Measurements from ENCODE around the gene CFAP74.

CFAP74 gene

DNA sequence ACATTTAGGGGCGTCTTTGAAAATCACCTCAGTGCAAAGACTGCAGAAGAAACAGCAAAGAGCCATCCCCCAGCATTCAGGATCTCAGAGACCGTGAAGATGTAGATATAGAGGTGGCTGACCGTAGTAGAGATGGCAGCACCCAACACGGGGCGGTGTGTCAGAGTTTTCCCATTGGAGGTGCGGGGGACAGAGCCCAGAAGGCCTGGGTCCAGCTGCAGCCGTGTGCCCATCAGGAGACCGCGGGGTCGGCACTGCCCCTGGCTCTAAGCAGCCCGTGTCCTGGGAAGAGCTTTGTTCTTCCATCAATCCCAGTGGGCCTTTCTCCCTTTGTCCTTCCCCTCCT, 16.7 kb upstream of the CFAP74 start:
- no peak for DNase-seq

DNA sequence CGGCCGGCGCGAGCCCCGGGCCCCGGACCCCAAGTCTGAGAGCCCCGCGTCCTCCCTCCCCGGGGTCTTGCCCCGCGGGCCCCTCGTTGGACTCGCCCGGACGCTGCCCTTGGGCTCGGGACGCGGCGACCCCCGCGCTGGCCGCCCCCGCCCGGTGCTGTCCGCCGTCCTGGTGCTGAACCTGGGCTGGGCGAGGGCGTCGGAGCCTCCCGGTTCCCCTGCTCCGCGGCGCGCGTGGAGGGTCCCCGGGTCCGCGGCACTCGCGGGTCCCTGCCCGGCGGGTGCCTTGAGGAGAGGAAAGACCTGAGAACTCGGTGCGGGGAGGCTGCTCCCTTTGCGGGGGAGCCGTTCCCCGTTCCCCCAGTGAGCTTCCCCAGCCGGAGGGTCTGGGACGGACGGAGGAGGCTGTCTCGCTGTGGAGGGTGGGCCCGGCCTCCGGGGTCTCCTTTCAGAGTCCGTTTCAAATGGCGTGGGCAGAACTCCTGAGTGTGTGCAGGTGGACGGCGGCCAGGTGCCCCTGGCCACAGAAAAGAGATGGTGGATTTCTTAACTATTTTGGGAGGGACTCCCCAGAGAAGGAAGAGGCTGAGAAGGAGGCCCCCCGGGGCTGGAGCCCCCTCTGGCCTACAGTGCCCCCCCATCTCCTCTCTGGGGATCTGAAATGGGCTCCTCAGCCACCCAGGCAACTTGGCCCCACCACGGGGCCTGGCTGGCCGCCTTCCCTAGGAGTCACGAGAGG, 16.2 kb upstream of the CFAP74 start:
- no peak for DNase-seq

DNA sequence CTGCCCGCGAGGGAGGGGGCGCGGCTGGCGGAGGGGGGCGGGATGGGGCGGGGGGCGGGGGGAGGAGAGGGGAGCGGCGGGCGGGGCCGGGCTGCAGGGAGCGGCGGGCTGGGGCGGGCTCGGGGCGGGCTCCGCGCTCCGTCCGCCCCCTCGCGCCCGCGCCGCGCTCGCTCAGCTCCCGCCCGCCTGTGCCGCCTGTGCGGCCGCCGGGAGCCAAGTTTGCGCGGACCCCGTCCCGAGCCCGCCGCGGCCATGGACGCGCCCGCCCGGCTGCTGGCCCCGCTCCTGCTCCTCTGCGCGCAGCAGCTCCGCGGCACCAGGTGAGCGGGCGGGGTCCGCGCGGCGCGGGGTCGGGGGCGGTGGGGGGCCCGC, 15.6 kb upstream of the CFAP74 start, which contains the start of gene GABRD:
GABRD (plus strand) TSS at position 174 of the 372 bp plus-strand sequence; CDS start at position 253, 79 bp downstream.
- DNase-seq, result no peak

DNA sequence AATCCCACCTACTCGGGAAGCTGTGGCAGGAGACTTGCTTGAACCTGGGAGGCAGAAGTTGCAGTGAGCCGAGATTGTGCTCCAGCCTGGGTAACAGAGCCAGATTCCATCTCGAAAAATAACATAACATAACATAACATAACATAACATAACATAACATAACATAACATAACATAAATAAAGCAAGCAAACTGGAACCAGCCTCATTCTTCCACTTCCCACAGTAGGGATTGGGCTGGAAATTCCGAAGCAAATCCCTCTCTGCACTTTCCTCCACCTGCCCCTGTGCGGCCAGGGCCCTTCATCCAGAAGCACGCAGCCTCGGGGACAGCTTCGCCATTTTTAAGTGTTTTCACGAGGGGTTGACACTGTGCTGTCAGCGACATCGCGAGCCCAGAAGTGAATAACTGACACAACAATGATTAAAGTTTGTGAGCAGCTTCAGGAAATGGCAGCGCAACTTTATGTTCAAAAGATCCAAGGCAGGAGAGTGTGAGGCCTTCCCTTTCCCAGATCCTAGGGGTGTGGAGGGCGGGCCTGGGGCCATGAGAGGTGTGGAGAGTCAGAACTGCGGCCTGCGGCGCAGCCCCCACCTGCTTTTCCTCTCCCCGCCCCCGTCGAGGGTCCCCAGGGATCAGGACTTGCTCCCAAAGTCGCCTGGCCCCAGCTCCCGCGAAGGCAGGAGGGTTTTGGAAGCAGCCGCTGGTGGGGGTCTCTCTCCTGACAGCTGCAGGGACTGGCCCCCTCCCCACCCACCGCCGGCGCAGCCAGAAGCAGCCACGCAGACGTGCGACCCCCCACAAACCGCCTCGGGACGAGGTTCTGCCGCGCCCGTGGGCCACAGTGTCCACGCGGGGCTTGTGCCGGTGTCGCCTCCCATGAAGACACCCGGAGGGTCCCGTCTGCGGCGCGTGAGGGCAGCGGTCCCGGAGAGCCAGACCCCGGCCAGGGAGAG, 14.9 kb upstream of the CFAP74 start:
- DNase-seq, result no peak

DNA sequence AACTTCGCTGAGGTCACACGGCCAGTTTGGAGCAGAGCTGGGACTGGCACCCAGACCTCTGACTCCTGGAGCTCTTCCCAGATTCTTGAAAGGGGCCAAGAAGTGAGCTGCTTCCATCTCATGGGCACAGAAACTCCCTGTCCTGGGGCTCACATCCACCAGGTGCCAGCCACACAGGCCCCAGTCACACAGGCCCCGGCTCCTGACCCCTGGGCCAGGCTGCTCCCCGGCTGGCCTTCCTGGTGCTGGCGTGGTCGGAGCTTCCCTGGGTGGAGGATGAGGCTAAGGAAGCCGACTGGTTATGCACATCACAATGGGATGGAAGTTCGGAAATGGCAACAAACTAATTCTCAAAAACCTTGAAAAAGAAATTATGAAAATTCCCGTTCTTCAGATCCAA, 12.5 kb upstream of the CFAP74 start:
- no peak for DNase-seq

DNA sequence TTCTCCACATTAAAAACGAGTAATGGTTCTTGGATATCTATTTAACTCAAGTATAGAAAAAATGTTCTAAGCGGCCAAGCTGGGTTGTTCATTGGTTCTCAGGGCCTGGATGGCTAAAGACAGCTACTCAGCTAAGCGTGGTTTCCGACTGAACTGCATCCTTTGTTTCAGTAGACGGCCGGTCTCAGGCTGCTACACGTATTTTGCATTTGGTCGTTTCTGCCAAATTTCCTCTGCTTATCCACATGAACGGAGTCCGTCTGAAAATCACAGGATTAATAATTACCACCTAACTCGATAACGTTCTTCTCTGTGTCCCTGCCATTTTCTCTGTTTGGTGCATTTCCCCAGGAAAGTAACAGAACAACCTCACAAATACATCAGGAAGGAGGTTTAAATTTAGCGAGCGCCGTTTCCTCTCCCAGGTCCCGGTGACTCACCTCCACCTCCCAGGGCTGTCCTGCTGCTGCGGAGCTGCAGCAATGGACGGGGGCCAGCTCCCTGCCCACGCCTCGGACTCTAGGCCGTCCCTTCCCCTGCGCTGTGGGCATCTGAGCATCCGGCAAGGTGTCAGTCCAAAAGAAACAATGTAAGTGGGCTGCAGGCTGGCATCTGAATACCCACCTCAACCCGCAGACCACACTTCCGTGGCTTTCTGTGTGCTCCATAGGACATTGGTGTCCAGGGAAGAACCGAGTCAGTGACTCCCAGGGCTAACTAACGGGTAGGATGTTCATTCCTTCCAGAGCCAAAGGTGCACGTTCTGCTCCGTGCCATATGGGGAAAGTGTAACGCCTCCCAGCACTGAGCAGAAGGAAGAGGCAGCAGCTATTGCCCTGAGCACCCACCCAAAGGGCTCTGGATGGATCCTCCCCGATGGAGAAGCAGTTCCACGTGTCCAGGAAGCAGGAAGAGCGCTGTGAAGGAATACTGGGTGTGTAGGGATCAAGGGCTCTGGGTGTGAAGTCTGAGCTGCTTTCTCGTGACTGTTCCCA, 11.5 kb upstream of the CFAP74 start:
- DNase-seq, result no peak

DNA sequence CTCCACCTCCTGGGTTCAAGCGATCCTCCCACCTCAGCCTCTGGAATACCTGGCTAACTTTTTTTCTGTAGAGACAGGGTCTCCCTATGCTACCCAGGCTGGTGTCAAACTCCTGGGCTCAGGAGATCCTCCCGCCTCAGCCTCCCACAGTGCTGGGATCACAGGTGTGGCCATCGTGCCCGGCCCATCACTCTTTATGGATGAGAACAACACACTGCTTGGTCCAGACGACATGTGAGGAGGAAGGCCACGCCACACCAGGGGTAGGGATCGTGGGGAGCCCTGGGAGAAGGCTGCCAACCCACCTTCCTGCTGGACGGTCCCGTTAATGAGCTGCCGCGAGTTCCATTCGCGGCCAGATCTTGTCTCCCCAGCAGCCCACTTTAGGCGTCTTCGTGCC, 10.6 kb upstream of the CFAP74 start:
- DNase-seq, result no peak

DNA sequence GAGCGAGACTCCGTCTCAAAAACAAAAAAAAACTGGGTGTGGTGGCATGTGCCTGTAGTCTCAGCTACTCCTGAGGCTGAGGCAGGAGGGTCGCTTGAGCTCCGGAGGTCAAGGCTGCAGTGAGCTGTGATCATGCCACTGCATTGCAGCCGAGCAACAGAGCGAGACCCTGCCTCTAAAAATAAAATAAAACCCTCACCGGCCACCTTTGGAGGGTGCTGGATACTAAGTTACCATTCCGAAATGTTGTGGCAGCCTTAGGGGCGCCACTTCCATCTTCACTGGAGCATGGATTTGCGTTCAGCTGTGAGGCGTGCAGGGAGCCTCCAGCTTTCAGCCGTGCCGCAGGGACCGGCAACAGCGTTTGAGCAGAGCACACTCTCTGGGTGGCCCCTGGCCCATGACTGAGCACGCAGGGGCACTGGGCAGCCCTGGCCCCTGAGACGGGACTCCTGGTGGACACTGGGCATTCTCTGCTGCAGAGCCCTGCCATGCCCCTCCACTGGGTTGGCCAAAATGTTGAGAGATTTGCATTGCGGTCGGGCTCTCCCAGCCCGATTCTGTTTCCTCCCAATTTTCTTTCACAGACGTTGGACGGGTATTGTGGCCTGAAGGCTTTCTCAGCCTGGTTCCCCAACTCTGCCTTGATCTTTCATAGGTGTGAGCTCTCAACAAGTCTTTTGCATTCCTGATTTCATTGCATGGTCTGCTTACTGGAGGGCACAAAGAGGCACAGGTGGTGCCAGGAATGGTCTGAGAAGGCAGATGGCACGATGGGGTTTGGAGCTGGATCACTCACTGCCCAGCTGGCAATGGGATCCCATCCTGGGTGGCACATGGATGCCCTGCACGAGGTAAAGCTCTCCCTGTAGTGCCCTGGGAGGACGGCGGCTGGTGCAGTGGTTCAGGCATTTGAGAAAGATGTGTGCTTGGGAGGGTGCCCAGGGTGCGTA, 5.8 kb upstream of the CFAP74 start:
- DNase-seq, result no peak

DNA sequence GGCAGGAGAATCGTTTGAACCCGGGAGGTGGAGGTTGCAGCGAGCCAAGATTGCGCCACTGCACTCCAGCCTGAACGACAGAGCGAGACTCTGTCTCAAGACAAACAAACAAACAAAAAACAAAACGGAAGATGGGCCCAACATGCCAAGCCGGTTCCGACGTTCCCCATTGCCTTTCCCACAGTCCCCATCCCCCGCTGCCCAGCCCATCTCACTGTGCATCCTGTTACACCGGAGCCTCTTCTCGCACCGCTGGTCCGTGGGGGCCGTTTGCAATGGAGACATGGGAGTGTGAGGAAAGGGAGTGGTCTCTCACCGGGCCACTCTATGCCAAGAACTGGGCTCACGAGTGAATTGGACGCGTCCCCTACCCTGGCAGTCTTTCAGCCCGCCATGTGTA, 1.3 kb upstream of the CFAP74 start:
- no peak for DNase-seq

DNA sequence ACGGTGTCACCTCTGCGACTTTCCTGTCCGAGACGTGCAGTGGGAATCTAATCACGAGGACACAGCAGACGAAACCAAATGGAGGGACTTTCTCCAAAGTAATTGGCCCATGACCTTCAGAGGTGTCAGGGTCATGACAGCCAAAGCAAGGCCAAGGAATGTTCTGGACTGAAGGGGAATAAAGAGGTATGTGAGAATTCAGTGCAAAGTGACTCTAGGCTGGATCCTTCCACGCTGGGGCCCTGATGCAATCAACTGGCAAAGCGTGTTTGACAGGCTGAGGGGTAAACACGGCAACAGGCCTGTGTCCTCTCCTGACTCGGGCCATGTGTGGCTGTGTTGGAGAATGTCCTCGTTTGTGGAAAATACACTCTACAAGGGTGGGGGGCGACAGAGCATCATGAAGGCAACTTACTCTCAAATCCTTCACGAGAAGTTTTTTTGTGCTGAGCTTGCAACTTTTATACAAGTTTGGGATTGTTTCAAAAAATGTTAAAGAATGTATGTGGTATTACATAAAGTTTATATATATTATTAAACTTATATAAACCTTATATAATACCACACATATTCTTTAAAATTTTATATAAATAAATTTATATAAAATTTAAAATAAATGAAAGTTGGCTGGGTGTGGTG, 1.7 kb downstream of the CFAP74 start:
- DNase-seq, result no peak

DNA sequence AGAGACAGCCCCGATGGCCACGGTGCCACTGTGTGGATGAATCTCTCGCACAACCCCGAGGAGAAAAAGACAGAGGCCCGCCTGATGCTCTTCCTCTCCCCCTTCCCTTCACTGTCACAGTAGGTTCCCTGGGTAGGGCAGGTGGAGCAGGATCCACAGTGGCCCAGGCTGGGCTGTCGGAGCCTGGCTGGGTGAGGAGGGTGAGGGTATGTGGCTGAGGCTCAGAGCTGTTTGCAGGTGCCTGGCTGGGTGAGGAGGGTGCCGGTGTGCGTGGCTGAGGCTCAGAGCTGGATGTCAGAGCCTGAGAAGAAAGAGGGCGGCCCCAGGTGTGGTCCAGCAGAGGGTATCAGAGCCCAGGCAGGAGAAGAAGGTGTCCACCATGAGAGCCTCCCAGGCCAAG, 2.7 kb downstream of the CFAP74 start:
- no peak for DNase-seq

DNA sequence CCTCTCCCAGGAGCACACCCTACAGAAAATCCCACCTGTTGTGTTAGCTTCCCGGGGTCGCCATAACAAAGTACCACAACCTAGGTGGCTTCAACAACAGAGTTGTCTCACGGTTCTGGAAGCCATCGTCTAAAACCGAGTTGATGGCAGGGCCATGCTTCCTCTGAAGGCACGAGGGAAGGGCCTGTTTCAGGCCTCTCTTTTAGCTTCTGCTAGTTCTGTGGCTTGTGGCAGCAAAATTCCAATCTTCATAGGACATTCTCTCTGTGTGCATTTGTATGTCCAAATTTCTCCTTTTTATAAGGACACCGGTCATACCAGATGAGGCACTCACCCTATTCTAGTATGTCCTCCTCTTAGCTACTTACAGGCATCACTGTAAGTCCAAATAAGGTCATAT, 3.2 kb downstream of the CFAP74 start:
- DNase-seq, result no peak

DNA sequence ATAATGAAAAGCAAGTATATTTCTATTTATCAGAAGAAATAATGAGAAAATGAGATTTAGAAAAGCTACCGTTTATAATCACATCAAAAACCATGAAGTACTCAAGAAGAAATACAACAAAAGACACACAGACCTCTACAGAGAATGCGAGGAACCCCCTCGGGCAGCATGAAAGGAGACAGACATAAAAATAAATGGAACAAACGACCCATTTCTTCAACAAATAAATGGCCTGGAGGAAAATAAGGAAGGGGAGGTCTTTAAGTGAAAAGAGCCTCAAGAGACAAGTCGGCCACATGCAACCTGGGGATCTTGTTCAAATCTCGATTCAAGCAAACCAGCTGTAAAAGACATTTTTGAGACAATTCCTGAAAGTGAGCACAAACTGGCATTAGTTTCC, 6.0 kb downstream of the CFAP74 start:
- DNase-seq, result no peak

DNA sequence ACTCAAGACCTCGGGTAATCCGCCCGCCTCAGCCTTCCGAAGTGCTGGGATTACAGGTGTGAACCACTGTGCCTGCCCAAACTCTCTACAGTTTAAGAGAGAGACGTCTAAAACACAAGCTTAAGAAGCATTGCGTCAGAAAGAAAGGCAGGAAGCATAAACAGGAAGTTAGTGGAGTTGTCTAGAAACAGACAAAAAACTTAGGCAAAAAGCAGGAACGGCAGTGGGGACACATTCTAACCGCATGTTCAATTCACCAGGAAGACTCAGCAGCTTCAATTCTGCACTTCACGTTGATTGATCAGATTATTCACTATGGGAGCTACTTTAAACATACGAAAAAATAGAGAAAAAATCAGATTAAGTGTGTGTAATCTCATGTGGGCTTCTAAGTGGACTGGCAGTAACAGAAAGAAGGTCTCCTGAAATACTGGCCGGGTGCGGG, 7.4 kb downstream of the CFAP74 start:
- no peak for DNase-seq

DNA sequence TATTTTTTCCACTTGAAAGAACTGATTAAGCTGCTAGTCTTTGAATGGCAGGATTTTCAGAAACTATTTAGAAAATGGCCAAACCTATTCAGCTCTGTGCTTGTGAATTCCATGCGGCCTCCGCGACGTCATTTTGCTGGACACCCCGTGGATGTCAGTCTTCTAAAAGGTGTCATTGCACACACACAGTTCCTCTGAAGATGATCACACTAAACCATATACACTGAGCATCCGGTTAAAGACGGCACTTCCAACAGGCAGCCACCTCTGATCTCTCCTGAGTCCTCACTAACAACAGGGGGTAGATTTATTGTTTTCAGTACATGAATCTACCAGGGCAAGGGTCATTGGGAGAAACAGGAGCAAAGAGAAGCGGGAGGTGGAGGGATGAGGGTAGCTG, 9.1 kb downstream of the CFAP74 start:
- DNase-seq, result no peak

DNA sequence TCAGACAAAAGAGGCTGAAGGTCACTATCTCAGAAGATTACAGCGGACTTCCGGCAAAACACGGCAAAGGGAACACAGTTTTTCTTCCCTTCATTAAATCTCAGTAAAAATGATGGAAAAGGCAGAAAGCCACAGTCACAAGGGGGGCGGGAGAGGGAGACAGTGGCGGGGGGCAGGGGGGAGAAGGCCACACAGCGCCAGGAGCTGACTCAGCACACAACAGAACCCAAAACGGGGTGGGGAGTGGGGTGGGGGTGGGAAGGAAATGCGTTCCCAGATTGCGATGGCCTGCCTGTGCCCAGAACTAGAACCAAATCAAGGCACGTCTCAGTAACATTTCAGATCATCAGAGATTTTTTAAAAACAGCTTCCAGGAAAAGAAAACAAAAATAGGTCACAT, 13.4 kb downstream of the CFAP74 start:
- DNase-seq, result peak; percentile 48

DNA sequence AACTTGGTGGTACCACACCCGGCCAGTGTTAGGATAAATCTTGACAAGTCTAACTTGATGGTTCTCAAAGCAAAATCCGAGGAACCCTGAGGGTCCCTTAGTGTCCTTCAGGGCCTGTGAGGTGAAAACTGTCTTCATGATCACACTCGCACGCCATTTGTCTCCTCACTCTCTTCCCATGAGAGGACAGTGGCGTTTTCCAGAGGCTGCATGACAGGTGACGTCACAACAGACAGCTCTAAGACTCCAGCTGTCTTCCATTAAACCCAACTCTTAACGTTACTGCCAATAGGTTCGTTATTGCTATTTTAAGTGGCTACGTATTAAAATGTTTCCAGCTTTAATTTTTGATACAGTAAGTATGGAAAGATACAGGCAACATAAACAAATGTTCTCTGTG, 13.8 kb downstream of the CFAP74 start:
- peak; percentile 48 for DNase-seq

DNA sequence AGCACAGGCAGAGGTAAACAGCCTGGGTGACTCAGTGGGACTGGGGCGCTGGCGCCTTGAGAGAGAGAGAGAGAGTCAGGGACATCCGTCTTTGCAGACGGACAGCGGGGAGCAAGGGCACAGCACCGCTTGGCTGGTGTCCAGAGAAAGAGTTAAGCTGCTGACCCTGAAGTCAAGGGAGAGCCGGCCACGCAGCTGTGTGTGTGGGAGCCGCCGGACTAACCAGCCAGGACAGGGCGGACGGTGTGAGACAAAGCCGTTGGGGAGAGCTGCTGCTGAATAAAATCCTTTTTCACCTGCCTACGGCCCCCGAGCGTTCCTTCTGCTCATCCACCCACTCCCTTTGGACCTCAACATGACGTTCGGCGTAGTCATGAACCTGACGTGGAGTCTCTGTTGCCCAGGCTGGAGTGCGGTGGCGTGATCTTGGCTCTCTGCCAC, 14.5 kb downstream of the CFAP74 start:
- DNase-seq, result no peak

DNA sequence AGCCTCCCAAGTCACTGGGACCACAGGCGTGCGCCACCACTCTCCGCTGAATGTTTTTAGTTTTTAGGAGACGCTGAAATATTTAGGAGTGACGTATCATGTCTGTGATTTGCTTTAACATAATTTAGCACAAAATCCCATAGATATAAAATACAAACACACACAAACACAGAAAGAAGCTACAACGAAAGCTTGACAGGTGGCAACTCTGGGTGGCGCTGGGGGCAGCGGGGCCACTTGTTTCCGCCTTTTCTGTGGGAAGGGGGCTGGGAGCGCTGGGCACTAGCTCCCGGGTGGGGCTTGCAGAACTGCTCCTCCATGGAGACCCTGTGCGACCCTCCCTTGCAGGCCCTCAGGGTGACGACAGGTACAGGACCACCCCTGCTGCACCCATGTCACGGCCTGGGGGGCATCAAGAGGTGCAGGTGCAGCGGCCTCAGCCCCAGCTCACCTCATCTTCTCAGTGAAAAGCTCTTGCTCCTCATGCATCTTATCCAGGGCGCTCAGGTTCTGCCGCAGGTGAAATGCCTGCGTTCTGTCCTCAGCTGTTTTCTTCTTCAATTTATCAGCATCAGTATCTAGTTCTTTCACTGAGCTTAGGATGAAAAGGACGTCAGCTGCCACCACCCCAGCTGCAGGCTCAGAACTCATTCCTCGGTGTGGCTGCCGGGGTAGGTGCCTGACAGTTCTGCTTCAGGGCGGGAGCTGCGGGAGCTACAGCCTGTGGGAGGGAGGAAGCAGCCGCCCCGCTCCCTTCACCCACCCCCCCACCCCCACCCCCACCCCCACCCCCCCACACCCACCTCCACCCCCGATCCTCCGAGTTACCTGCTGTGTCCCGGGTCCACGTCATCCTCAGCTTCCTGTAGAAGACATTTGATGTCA, 15.3 kb downstream of the CFAP74 start:
- no peak for DNase-seq

DNA sequence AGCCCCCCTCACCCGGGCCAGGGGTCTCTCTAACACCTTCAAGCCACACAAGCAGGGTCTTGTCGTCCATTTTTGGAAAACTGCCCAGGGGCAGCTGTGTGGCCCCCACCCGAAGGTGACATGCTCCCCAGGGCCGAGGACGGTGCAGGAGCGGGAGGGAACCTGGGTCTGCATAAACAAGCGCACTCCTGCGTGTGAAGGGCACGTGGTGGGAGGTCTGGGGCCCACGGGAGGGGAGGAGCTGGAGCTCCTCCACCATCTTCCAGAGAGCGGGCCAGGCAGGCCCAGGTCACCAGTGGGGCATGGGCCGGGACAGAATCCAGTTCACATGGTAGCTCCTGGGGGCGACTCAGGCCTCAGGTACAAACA, 16.5 kb downstream of the CFAP74 start:
- DNase-seq, result no peak
